Fibroblast of the aortic adventitia (primary cell): ENCODE measurements around the gene GPR35. TPM values are rescaled to one million over a fixed set of nuclear protein-coding genes. Genes with fewer than 3 reads are reported as not detected.

Experiments used
- small RNA-seq: library from RNA; depleted of rRNA; stranded (forward); fragments of <200 nt; gene quantifications from one replicate; pipeline ENCODE3, GENCODE V24; 2012
- total RNA-seq: library from RNA; depleted of rRNA; stranded (reverse); fragments of >200 nt; gene quantifications from 2 replicates; pipeline ENCODE4 v1.2.3, GENCODE V29; 2012; ENCODE audit warnings: low replicate concordance

The GPR35 gene
- total RNA-seq, 1 donor = 0.09 TPM

Small RNA genes lying within 50 kb of the gene (small RNA-seq; reads per million reads assigned to genes)
- not detected for gene AC011298.3

Other genes with a start within 250 kb of the GPR35 start
- 44.7 and 69.6 TPM in 2 replicates for gene GPC1, start 189.8 kb upstream of the GPR35 start, total RNA-seq
- 10.7 and 11.0 TPM in 2 replicates for gene ANKMY1, start 67.5 kb upstream of the GPR35 start, total RNA-seq
- gene DUSP28, start 65.1 kb upstream of the GPR35 start, total RNA-seq = 3.6 and 6.1 TPM in 2 replicates
- gene RNPEPL1, start 57.0 kb upstream of the GPR35 start, total RNA-seq = 11.3 and 12.7 TPM in 2 replicates
- 14.3 and 44.2 TPM in 2 replicates for gene CAPN10, start 38.7 kb upstream of the GPR35 start, total RNA-seq
- gene AQP12B, start 57.4 kb downstream of the GPR35 start, total RNA-seq = not detected in 2 replicates
- gene AQP12A, start 66.4 kb downstream of the GPR35 start, total RNA-seq = not detected in 2 replicates
- gene KIF1A, start 194.7 kb downstream of the GPR35 start, total RNA-seq = under 0.01 TPM in 1 of 2 replicates, not detected in the other
- gene AGXT, start 243.3 kb downstream of the GPR35 start, total RNA-seq = not detected in 2 replicates